HG03439 (cell line): Measurements from ENCODE around the gene FEZF1.

ENCODE experiments used
- ATAC-seq: cut with Tn5 transposase; IDR thresholded peaks from one replicate; pipeline ENCODE4 v1.9.1; 2021; ENCODE audit warnings: mild to moderate bottlenecking, moderate library complexity; ENCODE audit not compliant: unreplicated experiment

FEZF1 gene

GRCh38 chr7:122273117-122273516 lies 31.4 kb downstream of the FEZF1 start:
- ATAC-seq: peak; percentile 80

DNA sequence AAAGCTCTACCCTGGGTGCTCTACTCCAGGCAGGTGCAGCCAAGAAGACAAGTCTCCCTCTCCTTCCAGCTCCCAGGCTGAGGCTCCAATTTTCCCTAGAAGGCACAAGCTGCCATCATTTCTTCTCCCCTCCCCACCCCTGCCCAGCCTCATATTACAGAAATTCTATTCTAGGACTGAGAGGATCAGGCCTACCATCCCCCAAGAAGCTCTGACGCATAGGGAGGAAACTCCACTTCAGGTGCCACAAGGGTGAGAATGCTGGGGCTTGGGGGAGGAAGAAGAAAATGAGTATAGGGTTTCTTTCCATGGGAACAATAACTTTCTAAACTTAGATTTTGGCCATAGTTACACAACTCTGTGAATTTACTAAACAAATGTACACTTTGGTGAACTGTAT lies 35.3 kb downstream of the FEZF1 start:
- no peak for ATAC-seq

DNA sequence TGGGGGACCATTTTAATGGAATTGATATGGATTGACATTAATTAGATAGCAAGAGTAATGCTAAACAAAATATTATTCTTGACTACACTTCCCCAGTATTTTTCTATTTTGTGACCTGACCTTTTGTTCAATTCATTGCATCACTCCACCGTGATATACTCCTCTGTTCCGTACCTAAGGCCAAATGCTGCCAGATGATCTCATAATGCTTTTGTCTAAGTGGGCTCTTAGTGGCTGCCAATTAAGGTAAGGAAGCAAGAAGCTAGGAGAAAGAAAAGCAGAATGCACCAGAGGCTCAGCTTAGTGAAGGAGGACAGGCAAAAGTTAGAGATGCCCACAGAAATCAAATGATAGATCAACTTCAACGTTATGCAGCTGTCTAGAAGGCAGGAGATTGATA lies 36.4 kb downstream of the FEZF1 start:
- no peak for ATAC-seq

DNA sequence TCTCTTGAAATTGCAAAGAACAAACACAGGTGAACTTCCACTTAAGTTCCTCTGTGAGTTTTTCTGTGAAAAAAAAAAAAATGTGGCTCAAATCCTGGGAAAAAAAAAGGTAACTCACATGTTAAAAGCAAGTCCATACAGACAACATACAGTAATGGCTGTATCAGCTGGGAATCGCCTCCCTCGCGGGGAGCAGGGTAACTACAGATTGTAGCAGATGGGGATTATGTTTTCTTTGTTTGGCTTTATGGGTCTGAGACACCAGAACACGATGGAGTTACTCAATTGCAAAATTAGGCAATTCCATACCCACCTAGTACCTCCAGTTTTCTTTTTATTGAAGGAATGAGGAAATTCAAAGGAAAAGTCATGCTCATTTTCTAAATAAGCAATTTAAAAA lies 42.3 kb downstream of the FEZF1 start:
- no peak for ATAC-seq

GRCh38 chr7:122261442-122261841 lies 43.1 kb downstream of the FEZF1 start:
- ATAC-seq: no peak

- no peak for ATAC-seq
Measured at GRCh38 chr7:122261016-122261415, 43.5 kb downstream of the FEZF1 start.

GRCh38 chr7:122260336-122260735 lies 44.2 kb downstream of the FEZF1 start:
- no peak for ATAC-seq

- no peak for ATAC-seq
Measured at GRCh38 chr7:122258971-122259370, 45.6 kb downstream of the FEZF1 start.

DNA sequence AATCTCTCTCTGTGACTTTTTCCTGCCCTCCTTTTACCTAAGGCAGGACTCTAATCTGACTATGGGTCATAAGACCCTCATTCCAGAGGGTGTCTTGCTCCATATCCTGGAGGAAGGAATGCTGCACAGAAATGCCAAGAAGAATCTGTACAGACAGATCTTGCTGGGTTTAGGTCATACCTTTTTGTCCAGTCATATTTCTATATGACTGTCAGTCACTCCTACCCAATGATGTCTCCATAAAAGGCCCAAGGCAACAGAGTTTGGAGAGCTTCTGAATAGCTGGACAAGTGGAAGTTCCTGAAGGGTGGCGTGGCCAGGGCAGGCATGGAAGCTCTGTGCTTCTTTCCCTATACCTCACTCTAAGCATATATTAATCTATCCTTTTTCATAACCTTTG lies 47.5 kb downstream of the FEZF1 start:
- ATAC-seq: no peak

DNA sequence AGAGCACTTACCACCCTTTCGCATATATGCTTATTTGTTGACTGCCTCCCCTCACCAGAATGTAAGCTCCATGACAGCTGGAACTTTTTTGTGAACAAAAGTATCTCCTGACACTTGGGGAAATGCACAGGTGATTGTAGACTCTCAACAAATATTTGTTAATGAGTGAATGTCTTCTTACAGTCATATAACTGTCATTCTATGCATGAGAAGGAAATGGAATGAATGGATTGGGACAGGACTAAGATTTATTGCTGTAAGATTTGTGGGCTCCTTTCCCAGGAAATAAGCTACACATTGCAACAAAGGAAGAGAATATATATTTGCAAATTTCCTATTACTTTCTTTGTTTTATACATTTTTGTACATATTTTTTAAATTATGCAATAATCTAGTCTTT lies 48.5 kb downstream of the FEZF1 start:
- ATAC-seq: no peak

DNA sequence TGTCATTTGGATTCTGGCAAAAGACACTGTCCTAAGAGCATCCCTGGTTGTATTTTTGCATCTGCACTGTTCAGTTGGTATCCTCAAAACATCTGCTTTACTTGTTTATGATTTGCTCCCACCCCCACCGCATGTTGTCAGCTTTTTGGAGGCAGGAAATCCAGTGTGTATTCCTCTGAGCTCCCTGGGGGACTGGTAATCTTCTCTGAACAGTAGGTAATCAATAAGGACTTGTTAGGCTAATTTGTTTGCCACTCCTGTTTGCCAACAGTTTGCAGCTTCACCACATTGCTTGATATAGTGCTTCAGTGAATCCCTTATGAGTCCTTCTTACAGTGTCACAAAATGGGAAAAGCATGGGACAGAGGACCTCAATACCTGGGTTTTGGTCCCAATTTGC lies 49.1 kb downstream of the FEZF1 start:
- ATAC-seq: no peak
